ENCODE results near the gene FSD1L.

The FSD1L gene

GRCh38 chr9:105416840-105417239 lies 31.0 kb upstream of the FSD1L start:
- H3K4me1 ChIP-seq (ENCODE audit: control insufficient read depth in 2 of 2, insufficient read depth in 2 of 2, low read length in 2 of 2) = no peaks in the 10 kb centered on the region
- no peaks in the 10 kb centered on the region for H3K9me3 ChIP-seq (ENCODE audit: control insufficient read depth in 2 of 2, low read length in 2 of 2)
- no peak overlapping the region for H3K4me3 ChIP-seq (ENCODE audit: low read length in 2 of 2)
- H3K27me3 ChIP-seq (ENCODE audit: control insufficient read depth in 2 of 2, insufficient read depth in 2 of 2, low read length in 2 of 2) = no peaks in the 10 kb centered on the region
- H3K9ac ChIP-seq (ENCODE audit: low read depth in 1 of 2, low read length in 2 of 2) = no peak overlapping the region
- no peaks in the 10 kb centered on the region for H3K36me3 ChIP-seq (ENCODE audit: control insufficient read depth in 2 of 2, insufficient read depth in 2 of 2, low read length in 2 of 2)
- H3K27ac ChIP-seq (ENCODE audit: low read depth in 2 of 2, low read length in 2 of 2) = no peak overlapping the region

- H3K9ac ChIP-seq (ENCODE audit: low read depth in 1 of 2, low read length in 2 of 2) = no peak overlapping the region
- H3K27ac ChIP-seq (ENCODE audit: low read depth in 2 of 2, low read length in 2 of 2) = no peak overlapping the region
Observed at GRCh38 chr9:105418588-105419500, 29.0 kb upstream of the FSD1L start.

GRCh38 chr9:105419816-105420597 lies 27.8 kb upstream of the FSD1L start:
- no peaks in the 10 kb centered on the region for H3K4me1 ChIP-seq (ENCODE audit: control insufficient read depth in 2 of 2, insufficient read depth in 2 of 2, low read length in 2 of 2)
- H3K36me3 ChIP-seq (ENCODE audit: control insufficient read depth in 2 of 2, insufficient read depth in 2 of 2, low read length in 2 of 2) = no peaks in the 10 kb centered on the region
- no peaks in the 10 kb centered on the region for H3K27me3 ChIP-seq (ENCODE audit: control insufficient read depth in 2 of 2, insufficient read depth in 2 of 2, low read length in 2 of 2)
- H3K4me3 ChIP-seq (ENCODE audit: low read length in 2 of 2) = no peak overlapping the region
- no peak overlapping the region for H3K27ac ChIP-seq (ENCODE audit: low read depth in 2 of 2, low read length in 2 of 2)
- no peaks in the 10 kb centered on the region for H3K9me3 ChIP-seq (ENCODE audit: control insufficient read depth in 2 of 2, low read length in 2 of 2)
- no peak overlapping the region for H3K9ac ChIP-seq (ENCODE audit: low read depth in 1 of 2, low read length in 2 of 2)

More at GRCh38 chr9:105418588-105419500, 29.0 kb upstream of the FSD1L start:
- H3K36me3 ChIP-seq (ENCODE audit: control insufficient read depth in 2 of 2, insufficient read depth in 2 of 2, low read length in 2 of 2) = no peaks in the 10 kb centered on the region
- H3K9me3 ChIP-seq (ENCODE audit: control insufficient read depth in 2 of 2, low read length in 2 of 2) = no peaks in the 10 kb centered on the region
- no peaks in the 10 kb centered on the region for H3K27me3 ChIP-seq (ENCODE audit: control insufficient read depth in 2 of 2, insufficient read depth in 2 of 2, low read length in 2 of 2)
- H3K4me3 ChIP-seq (ENCODE audit: low read length in 2 of 2) = no peak overlapping the region
- no peaks in the 10 kb centered on the region for H3K4me1 ChIP-seq (ENCODE audit: control insufficient read depth in 2 of 2, insufficient read depth in 2 of 2, low read length in 2 of 2)

- no peaks in the 10 kb centered on the region for H3K36me3 ChIP-seq (ENCODE audit: control insufficient read depth in 2 of 2, insufficient read depth in 2 of 2, low read length in 2 of 2)
- H3K4me1 ChIP-seq (ENCODE audit: control insufficient read depth in 2 of 2, insufficient read depth in 2 of 2, low read length in 2 of 2) = no peaks in the 10 kb centered on the region
- no peaks in the 10 kb centered on the region for H3K27me3 ChIP-seq (ENCODE audit: control insufficient read depth in 2 of 2, insufficient read depth in 2 of 2, low read length in 2 of 2)
- no peaks in the 10 kb centered on the region for H3K9me3 ChIP-seq (ENCODE audit: control insufficient read depth in 2 of 2, low read length in 2 of 2)
- no peak overlapping the region for H3K4me3 ChIP-seq (ENCODE audit: low read length in 2 of 2)
- H3K9ac ChIP-seq (ENCODE audit: low read depth in 1 of 2, low read length in 2 of 2) = no peak overlapping the region
- H3K27ac ChIP-seq (ENCODE audit: low read depth in 2 of 2, low read length in 2 of 2) = no peak overlapping the region
Observed at GRCh38 chr9:105421154-105421553, 26.7 kb upstream of the FSD1L start.

- Histone ChIP-seq H3K27me3 (ENCODE audit: control insufficient read depth in 2 of 2, insufficient read depth in 2 of 2, low read length in 2 of 2) (no peaks in the 10 kb centered on the region), H3K27ac (ENCODE audit: low read depth in 2 of 2, low read length in 2 of 2) (no peak overlapping the region), H3K4me3 (ENCODE audit: low read length in 2 of 2) (no peak overlapping the region), H3K9me3 (ENCODE audit: control insufficient read depth in 2 of 2, low read length in 2 of 2) (no peaks in the 10 kb centered on the region), H3K4me1 (ENCODE audit: control insufficient read depth in 2 of 2, insufficient read depth in 2 of 2, low read length in 2 of 2) (no peaks in the 10 kb centered on the region), H3K36me3 (ENCODE audit: control insufficient read depth in 2 of 2, insufficient read depth in 2 of 2, low read length in 2 of 2) (no peaks in the 10 kb centered on the region), H3K9ac (ENCODE audit: low read depth in 1 of 2, low read length in 2 of 2) (no peak overlapping the region)
Observed at GRCh38 chr9:105421864-105422263, 26.0 kb upstream of the FSD1L start.

GRCh38 chr9:105425816-105426433 lies 21.9 kb upstream of the FSD1L start:
- H3K9me3 ChIP-seq (ENCODE audit: control insufficient read depth in 2 of 2, low read length in 2 of 2) = no peaks in the 10 kb centered on the region
- H3K4me1 ChIP-seq (ENCODE audit: control insufficient read depth in 2 of 2, insufficient read depth in 2 of 2, low read length in 2 of 2) = peaks cover 0 to 1% of the 10 kb centered on the region in 2 donors
- no peak overlapping the region for H3K4me3 ChIP-seq (ENCODE audit: low read length in 2 of 2)
- no peak overlapping the region for H3K9ac ChIP-seq (ENCODE audit: low read depth in 1 of 2, low read length in 2 of 2)
- no peaks in the 10 kb centered on the region for H3K36me3 ChIP-seq (ENCODE audit: control insufficient read depth in 2 of 2, insufficient read depth in 2 of 2, low read length in 2 of 2)
- no peaks in the 10 kb centered on the region for H3K27me3 ChIP-seq (ENCODE audit: control insufficient read depth in 2 of 2, insufficient read depth in 2 of 2, low read length in 2 of 2)
- no peak overlapping the region for H3K27ac ChIP-seq (ENCODE audit: low read depth in 2 of 2, low read length in 2 of 2)

GRCh38 chr9:105426657-105427056 lies 21.2 kb upstream of the FSD1L start:
- H3K4me1 ChIP-seq (ENCODE audit: control insufficient read depth in 2 of 2, insufficient read depth in 2 of 2, low read length in 2 of 2) = peaks cover 0 to 8% of the 10 kb centered on the region in 2 donors
- no peak overlapping the region for H3K9ac ChIP-seq (ENCODE audit: low read depth in 1 of 2, low read length in 2 of 2)
- no peak overlapping the region for H3K4me3 ChIP-seq (ENCODE audit: low read length in 2 of 2)
- H3K27me3 ChIP-seq (ENCODE audit: control insufficient read depth in 2 of 2, insufficient read depth in 2 of 2, low read length in 2 of 2) = no peaks in the 10 kb centered on the region
- H3K27ac ChIP-seq (ENCODE audit: low read depth in 2 of 2, low read length in 2 of 2) = no peak overlapping the region
- no peaks in the 10 kb centered on the region for H3K36me3 ChIP-seq (ENCODE audit: control insufficient read depth in 2 of 2, insufficient read depth in 2 of 2, low read length in 2 of 2)
- H3K9me3 ChIP-seq (ENCODE audit: control insufficient read depth in 2 of 2, low read length in 2 of 2) = no peaks in the 10 kb centered on the region

GRCh38 chr9:105431424-105432246 lies 16.2 kb upstream of the FSD1L start:
- H3K27me3 ChIP-seq (ENCODE audit: control insufficient read depth in 2 of 2, insufficient read depth in 2 of 2, low read length in 2 of 2) = no peaks in the 10 kb centered on the region
- peaks cover 0 to 16% of the 10 kb centered on the region in 2 donors for H3K4me1 ChIP-seq (ENCODE audit: control insufficient read depth in 2 of 2, insufficient read depth in 2 of 2, low read length in 2 of 2)
- H3K36me3 ChIP-seq (ENCODE audit: control insufficient read depth in 2 of 2, insufficient read depth in 2 of 2, low read length in 2 of 2) = no peaks in the 10 kb centered on the region
- H3K4me3 ChIP-seq (ENCODE audit: low read length in 2 of 2) = no peak overlapping the region
- peak overlapping the region; percentile 34 to 56 for H3K27ac ChIP-seq (ENCODE audit: low read depth in 2 of 2, low read length in 2 of 2)
- no peaks in the 10 kb centered on the region for H3K9me3 ChIP-seq (ENCODE audit: control insufficient read depth in 2 of 2, low read length in 2 of 2)
- no peak overlapping the region for H3K9ac ChIP-seq (ENCODE audit: low read depth in 1 of 2, low read length in 2 of 2)

GRCh38 chr9:105432247-105432842 lies 15.5 kb upstream of the FSD1L start:
- no peaks in the 10 kb centered on the region for H3K27me3 ChIP-seq (ENCODE audit: control insufficient read depth in 2 of 2, insufficient read depth in 2 of 2, low read length in 2 of 2)
- peak overlapping the region in 1 of 2 donors; percentile 2 for H3K4me3 ChIP-seq (ENCODE audit: low read length in 2 of 2)
- H3K9me3 ChIP-seq (ENCODE audit: control insufficient read depth in 2 of 2, low read length in 2 of 2) = no peaks in the 10 kb centered on the region
- H3K4me1 ChIP-seq (ENCODE audit: control insufficient read depth in 2 of 2, insufficient read depth in 2 of 2, low read length in 2 of 2) = peaks cover 0 to 16% of the 10 kb centered on the region in 2 donors
- H3K9ac ChIP-seq (ENCODE audit: low read depth in 1 of 2, low read length in 2 of 2) = no peak overlapping the region
- peak overlapping the region; percentile 34 to 56 for H3K27ac ChIP-seq (ENCODE audit: low read depth in 2 of 2, low read length in 2 of 2)
- H3K36me3 ChIP-seq (ENCODE audit: control insufficient read depth in 2 of 2, insufficient read depth in 2 of 2, low read length in 2 of 2) = no peaks in the 10 kb centered on the region

Measured in mucosa of rectum (tissue), 2 donors.